AML-193 (cell line): ENCODE data around the gene FNDC1.
"Not testable (repeated sequence)": the region's sequence is repeated elsewhere in the genome, so short reads cannot be mapped to it uniquely, and the experiment has no call there.

Source experiments
- DNase-seq, 2 experiments: peaks; one replicate each; lab custom pipeline; 2025; lab: John Stamatoyannopoulos, UW

The FNDC1 gene

DNA sequence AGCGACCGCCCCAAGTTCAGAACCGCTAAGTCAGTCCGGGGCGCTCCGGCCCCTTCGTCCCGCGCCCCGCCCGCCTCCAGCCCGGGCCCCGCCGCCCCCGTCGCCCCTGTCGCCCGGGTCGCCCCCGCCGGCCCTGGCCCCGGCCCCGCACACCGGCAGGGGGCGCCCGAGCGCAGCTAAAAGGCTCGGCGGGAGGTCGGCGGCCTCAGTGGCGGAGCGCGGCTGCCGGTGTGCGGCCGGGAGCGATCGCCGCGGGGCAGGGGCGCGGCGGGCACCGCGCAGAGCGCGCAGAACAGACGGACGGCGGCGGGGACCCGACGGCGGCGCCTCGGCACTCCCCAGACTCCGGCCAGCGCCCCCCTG, at the start of gene FNDC1:
Gene FNDC1, plus strand, starts transcription at position 208 of the 363 bp plus-strand sequence. CDS start 197 bp downstream, outside the sequence.
- no peak for DNase-seq

DNA sequence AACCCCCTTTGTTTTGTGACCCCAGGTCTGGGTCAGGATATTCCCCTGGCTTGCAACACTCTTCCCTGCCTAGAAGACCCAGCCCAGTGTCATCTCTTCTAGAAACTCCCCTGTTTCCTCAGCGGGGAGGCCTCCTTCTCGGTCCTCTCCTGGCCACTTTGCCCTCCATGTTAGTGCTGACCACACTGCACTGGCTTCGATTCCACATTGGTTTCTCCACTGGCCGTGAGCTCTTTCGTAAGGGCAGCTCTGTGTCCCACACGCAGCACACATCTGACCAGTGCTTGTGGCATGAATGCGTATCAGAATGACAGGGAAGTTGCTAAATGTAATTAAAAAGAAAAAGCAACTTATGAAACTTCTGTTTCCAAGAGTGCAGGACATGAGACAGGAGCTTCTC, 49.4 kb upstream of the FNDC1 start:
- DNase-seq = peak; percentile 77 to 83

DNA sequence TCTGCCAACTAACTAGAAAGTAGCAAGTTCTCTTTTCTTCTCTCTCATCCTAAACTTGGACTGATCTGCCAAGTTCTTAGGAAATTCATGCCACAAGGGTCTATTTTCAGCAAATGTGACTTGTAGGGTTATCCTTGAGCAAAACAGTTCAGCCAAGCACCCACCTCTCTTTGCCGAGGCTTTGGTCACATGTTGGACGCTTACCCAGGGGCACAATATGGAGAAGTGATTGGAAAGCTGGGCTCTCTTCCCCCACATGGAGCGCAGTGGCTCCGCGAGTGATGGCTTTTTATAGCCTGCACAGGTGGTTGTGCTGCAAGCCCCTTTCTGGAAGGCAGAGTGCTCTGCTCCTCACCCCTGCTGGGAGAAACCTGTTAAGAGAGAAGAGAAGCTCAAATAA, 47.7 kb upstream of the FNDC1 start:
- DNase-seq = no peak

DNA sequence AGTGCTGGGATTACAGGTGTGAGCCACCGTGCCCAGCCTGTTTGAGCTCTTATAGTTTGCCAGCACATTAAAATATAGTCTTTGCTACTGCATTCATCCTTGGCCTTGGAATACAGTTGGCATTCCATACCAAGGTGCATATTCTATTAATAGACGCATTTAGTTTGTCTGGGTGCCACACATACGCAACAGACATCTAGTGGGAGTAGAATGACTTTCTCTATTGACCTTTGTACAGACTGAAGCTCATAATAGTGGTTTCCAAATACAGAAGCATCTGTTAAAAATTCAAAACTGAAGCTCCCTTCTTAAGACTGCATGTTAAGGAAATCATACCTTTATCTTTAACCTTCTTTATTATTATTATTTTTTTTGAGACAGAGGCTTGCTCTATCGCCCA, 46.7 kb upstream of the FNDC1 start:
- no peak for DNase-seq

DNA sequence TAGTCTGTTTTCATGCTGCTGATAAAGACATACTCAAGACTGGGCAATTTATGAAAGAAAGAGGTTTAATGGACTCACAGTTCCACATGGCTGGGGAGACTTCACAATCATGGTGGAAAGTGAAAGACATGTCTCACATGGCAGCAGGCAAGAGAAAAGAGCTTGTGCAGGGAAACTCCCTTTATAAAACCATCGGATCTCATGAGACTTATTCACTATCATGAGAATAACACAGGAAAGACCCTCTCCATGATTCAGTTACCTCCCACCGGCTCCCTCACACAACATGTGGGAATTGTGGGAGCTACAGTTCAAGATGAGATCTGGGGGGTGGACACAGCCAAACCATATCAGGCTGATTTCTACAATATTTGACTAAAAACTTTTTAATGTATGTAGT, 45.4 kb upstream of the FNDC1 start:
- not testable (repeated sequence) for DNase-seq

DNA sequence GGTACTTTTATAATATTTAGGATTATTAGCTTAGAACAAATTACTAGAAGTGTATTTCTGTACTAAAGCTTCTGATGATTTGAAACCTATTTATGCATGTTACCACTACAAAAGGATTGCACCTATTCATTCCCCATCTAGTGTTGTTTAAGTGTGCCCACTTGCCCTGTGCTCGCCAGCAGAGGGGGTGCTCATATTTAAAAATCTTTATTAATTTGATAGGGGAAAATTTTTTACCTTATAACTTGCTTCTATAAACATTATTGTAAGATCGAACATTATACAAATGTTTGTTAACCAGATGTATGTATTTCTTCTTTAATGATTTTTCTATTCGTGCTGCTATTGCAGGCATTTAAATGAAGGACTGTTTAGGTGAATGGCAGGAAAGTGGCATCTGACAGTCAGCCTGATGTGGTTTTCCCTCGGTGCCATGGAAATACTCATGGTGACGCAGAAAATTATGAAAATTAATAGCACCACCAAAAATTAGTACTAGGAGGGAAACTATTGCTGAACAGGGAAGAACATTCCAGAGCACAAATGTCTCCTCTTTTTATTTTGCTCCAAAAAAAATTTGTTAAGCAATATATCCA, 44.1 kb upstream of the FNDC1 start:
- peak; percentile 23 to 31 for DNase-seq

DNA sequence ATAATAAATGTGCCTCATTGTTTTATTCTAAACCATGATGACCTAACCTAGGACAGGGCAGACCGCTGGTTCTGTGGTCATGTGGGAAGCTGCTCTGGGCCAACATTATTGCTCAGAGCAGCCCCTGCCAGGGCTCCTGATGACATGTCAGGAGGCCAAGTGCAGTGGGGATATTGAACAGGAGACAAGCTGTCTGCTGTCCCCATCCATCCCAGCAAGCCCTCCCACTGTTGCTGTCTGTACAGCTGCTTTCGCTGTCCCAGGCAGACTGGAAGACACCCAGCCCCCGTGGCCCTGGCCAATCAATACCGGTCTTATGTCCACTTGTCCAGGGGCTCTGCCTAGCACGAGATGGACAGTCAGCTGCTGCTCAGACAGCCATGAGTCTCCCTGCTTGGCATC, 43.2 kb upstream of the FNDC1 start:
- DNase-seq = no peak

DNA sequence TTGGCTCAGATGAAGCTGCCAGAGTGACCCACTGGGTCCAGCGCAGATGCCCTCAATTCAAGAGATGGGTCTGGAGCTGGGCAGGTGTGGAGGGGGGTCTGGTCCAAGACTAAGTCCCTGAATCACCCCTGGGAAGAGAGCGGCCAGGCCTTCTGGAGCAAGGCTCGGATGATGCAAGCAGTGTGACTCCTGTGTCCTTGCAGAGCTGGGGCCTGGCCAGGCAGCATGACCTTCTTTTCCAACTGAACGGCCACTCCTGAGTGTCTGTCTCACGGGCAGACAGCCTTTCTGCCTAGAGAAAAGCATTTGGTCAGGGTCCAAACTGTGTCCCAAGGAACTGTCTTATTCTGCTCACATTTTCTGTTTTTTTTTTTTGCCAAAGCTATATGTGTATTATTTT, 42.6 kb upstream of the FNDC1 start:
- no peak for DNase-seq

DNA sequence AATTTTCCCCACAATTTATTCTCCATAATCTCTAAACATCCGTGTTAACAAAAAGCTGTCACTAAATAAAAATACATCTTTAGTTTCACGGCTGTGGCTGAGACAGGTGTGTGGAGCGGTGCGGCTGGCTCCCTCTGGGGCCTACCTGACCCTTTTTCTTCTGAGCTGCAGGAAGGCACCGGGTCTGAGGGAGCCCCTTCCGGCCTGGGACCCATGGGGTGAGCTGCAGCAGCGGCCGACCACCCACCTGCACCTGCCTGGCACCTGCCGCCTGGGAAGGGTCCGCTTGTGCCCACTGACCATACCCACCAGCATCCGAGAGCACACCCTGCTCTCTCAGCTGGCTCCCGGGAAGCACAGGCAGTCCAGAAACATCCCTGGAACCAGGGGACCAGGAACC, 41.5 kb upstream of the FNDC1 start:
- no peak for DNase-seq

DNA sequence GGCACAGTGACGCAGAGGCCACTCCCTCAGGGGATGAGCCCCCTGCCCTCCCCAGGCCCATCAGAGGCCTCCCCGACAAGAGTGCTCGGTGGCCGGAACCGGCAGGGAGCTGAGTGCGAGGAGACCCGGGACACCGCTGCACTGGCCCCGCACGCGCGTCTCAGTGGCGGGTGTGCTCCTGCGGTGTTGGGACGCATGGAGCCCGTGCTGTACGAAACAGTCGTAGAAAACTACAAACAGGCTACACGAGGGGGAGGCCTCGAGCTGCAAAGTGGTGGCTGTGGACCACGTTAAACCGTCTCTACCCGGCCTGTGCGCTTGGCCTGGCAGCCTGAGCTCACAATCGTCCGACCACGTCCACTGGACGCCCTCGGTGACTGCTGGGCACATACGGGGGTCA, 40.2 kb upstream of the FNDC1 start:
- no peak for DNase-seq

DNA sequence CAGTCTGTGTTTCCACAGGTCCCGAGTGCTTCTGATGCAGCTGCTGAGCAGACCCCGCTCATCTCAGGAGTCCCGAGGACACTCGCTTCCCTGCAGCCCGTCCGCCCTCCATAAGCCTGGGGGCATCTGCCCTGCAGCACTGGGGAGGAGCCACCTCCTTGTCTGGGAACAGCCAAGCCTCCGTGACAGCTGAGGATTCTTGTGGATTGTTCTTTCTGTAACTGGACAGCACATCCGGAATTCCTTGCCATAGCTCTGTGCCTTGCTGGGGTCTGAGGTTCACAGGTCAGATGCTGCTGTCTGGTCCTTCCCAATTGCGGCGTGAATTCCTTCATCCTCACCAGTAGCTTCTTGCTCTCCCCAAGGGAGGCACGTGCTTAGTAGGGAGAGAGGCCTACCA, 38.4 kb upstream of the FNDC1 start:
- DNase-seq = no peak

DNA sequence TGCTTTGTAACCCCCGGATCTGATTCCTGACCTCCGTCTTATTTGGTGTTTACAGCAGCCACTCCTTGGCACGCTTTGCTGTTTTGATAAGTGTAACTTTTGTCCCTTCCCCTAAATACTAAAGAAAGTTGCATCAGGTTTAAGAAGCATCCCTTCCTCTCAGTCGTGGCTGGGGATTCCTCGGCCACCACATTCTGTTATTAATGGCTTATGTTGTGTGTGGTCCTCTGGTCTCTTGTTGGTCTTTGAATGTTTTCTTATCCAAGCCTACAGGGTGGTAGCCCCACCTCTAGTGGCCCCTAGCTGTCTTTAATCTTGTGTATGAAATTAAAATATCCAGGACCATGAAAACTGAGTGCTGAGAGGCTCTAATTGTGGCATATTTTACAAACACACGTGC, 37.5 kb upstream of the FNDC1 start:
- DNase-seq = no peak

DNA sequence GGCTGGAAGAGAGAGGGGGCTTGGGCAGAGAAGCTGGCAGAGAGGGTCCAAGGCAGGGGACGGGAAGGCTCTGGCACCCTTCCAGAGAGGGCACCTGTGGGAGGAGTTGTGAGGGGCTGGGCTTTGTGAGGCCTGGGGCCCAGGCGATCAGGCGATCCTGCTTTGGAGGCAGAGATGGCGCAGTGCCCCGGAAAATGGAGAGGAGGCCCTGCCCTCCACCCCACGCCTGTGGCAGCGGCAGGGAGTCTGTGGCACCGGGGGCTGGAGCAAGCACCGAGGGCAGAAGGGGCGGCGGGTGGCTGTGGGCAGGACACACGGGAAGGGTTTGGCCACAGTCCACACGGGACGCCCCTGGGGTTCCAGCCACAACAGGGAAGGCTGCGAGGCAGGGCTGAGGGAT, 36.5 kb upstream of the FNDC1 start:
- no peak for DNase-seq

DNA sequence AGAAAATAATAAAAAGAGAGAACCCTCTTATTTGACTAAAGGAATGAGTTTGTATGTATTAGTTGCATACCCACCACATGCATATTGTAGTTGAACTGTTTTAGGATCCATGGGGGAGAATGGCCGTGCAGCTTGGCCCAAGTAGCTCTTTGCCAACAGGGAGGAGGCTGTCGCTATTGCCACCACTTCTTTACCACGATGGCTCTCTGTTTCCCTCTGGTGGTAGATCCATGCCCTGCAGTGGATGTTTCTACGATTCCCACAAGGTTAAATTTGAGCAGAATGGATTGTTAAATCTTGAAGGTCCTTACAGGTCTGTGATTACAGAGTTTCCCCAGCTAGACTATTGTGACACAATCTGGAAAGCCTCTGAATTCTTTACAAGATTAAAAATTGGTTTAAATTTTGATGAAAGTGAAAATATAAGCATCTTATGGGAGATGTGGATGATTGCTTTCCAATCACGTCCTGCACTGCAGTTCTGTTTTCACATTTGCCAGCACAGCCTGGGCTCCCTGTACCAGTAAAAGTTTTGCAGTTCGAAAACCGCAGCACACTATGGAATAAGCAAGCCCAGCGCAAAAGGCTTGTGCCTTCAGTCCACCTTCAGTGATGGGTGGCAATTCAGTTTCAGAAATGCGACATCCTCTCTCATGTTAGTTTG, 34.4 kb upstream of the FNDC1 start:
- peak; percentile 85 for DNase-seq

DNA sequence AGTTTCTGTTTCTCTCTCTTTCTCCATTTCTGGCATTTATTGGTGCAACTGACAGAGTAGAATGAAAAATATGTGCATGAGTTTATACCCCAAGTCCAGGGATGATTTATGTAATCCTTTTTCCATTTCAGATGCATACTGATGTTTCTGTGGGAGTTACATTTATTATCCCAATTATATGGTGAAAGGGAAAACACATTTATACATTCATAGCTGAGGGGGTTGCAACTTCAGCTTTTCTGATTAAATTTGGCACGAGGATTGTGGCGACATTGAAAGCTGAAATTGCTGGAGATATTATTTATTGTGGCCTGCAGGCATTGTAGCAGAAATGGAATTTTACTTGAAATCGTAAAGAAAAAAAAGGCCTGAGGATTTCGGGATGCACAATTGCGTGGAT, 31.5 kb upstream of the FNDC1 start:
- no peak for DNase-seq

DNA sequence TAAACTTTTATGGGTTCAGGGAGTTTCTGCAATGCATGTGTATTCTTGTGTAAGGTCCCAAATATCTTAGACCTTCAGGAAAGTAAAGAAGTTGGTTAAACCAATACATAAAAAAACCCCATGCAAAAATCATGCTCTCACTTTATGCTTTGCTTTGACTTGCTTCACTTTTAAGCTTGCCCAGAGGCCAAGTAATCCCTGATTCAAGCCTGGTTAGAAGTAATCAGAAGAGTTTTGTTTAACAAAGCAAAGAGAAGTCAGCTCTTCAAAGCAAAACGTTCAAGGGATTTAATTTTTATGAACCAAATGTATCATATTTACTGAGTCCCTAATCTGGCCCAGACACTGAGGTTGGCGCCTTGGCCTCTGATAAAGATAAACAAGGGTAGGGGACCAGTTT, 26.7 kb upstream of the FNDC1 start:
- no peak for DNase-seq

DNA sequence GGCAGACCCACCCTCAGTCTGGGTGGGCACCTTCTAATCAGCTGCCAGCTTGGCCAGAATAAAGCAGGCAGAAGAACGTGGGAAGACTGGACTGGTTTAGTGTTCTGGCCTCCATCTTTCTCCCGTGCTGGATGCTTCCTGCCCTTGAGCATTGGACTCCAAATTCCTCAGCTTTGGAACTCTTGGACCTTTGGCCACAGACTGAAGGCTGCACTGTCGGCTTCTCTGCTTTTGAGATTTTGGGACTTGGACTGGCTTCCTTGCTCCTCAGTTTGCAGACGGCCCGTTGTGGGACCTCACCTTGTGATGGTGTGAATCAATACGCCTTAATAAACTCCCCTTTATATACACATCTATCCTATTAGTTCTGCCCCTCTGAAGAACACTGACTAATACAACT, 20.6 kb upstream of the FNDC1 start:
- no peak for DNase-seq

DNA sequence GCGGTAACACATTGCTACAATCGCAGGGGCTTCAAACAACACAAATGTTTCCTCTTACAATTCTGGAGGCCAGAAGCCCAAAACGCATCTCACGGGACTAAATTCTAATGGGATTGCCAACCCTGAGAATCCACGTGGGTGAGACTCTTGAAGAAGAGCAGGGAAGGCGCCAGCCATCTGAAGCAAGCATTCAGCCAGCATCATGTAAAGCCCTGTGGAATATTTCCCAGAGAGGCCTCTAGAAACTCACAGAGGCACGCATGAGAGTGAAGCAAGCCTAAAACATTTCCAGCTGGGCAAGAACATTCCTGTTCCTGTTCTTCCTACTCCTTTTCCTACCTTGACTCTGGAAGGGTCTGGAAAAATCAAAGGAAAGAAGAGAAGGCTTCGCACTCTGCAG, 19.6 kb upstream of the FNDC1 start:
- no peak for DNase-seq

DNA sequence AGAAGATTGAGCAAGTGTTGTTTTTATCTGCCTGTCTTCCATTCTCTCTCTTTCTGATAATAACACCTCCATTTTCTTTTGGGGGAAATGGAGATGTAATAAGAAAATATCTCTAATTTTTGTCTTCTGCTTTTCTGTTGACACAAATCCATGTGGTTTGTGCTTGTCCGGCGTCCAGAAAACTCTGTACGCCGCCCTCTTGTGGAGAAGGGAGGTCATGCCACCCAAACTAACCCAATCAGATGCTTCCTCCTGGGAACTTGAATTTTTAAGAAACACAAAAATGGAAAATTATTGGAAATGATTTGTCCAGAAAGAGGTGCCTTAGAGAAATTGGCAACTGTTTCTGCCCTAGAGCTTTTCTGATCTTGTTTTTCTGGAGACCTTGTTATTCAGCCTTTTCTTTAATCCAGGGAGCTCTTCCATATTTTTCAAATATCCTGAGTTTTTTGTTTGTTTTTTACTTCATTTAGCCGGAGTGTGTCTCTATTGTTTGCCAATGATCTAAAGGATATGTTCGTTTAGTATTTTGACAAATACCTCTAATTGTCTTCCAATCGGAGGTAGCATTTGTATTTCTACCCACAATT, 17.8 kb upstream of the FNDC1 start:
- peak; percentile 72 to 84 for DNase-seq

DNA sequence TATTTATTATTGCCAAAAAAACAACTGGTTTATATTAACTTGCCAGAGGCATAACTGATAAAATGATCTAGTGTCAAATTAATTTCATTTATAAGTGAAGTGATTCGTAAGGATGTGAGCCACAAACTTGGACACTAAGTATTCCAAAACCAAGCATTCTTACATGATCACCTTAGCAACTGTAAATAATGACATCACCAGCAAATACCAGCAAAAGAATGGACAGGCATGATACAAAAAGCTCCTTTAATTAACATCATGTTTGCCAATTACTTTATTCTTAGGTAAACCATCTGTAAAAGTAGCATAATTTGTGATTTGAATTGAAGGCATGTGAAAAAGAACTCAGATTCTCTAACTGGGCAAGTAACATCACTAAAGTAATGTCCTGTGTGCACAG, 17.2 kb upstream of the FNDC1 start:
- DNase-seq = no peak

DNA sequence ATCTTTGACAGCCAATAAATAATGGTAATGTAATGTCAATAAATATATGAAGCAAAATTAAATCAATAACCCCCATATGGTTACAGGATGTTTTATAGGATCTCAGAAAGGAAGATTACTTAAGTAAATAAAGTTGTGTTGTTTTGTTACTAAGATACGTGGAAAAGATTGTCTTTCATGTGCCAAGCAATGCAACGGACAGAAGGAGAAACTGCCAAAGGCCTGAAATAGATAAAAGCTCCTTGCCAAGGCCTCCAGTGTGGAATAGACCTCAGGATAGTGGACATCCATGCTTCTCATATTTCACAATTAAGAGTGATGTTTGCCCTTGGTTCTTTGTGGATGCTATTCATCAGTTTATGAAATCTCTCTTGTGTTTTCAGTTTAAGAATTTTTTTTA, 16.4 kb upstream of the FNDC1 start:
- no peak for DNase-seq

DNA sequence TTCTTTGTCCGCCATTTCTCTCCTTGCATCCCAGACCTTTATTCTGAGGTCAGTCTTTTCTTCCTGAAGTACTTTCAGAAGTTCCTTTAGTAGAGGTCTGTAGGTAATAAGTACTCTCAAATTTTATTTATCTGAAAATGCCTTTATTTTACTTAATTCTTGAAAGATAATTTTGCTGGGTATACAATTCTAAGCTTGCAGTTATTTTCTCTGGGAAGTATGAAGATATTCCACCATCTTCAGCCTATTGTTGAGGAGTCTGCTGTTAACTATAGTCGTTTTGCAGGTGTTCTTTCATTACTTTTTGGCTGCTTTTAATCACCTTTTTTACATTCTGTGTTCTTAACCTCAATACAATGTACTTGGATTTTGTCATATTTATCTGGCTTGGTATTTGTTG, 13.5 kb upstream of the FNDC1 start:
- DNase-seq = no peak

DNA sequence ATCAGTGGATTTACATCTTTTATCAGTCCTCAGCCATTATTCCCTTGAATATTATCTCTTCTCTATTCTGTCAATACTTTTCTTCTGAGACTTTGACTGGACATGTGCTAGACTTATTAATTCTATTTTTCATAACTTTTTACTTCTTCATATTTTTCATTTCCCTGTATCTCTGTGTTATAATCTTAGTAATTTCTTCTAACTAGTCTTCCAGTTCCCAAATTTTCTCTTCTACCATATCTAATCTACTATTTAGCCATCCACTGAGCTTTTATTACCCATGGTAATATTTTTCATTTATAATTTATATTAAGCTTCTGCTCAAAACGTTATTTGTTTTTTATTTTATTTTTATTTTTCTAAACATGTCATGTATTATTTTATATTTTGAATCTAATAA, 13.1 kb upstream of the FNDC1 start:
- DNase-seq = no peak

DNA sequence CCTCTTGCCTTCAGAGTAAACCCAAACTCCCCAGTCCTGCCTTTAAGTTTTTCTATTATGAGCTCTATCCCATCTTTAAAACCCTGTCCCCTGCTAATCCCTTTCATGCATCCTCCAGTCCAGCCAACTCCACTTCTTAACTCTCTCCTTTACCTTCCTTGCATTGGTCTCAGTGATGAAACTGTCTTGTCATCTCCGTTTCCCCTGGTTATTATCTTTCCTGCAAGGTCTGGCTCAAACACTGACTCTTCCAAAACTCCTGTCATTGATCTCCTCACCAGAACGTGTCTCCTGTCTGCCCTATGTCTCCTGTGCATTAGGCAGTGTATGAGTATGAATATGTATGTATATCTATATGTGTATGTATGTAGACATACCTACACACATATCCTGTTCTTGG, 11.8 kb upstream of the FNDC1 start:
- DNase-seq = no peak
